ENCODE data around the gene TNRC6C.

DNA sequence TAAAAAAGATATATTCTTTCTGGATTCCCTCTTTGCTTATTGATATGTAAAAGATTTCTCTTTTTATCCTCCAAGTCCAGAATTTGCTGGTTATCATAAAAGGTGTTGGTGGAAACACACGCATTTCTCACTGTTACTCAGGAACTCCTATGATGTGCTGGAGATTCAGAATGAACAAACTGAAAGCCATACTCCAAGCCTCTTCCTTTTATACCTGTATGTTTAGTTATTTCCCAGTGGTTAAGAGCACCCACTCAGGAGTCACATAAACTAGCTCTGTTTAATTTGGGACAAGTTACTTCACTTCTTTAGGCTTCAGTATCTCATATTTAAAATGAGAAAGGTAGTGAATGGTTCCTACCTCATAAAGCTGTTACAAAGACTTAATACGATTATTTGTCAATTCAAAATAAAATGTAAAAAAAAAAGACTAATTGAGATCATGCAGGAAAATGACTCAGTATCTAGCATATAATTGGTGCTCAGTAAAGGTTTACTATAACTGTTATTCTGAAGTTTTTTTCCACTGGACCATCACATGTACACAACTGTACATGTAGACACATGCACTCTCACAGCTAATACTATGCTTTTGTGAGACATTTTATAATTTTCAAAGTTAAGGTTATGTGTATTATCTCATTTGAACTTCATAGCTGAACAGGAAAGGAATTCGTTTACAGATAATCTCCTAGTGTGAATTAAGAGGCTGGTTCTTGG lies 47.1 kb downstream of the TNRC6C start:
- TF ChIP-seq, protein P1, sequence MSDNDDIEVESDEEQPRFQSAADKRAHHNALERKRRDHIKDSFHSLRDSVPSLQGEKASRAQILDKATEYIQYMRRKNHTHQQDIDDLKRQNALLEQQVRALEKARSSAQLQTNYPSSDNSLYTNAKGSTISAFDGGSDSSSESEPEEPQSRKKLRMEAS (IDR thresholded peaks at IDR 0.05) = no peak
- TF ChIP-seq, protein P2, sequence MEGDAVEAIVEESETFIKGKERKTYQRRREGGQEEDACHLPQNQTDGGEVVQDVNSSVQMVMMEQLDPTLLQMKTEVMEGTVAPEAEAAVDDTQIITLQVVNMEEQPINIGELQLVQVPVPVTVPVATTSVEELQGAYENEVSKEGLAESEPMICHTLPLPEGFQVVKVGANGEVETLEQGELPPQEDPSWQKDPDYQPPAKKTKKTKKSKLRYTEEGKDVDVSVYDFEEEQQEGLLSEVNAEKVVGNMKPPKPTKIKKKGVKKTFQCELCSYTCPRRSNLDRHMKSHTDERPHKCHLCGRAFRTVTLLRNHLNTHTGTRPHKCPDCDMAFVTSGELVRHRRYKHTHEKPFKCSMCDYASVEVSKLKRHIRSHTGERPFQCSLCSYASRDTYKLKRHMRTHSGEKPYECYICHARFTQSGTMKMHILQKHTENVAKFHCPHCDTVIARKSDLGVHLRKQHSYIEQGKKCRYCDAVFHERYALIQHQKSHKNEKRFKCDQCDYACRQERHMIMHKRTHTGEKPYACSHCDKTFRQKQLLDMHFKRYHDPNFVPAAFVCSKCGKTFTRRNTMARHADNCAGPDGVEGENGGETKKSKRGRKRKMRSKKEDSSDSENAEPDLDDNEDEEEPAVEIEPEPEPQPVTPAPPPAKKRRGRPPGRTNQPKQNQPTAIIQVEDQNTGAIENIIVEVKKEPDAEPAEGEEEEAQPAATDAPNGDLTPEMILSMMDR (IDR thresholded peaks at IDR 0.05; ENCODE audit: low read depth, low read length, missing input control) = no peak
- TF ChIP-seq, protein P3, sequence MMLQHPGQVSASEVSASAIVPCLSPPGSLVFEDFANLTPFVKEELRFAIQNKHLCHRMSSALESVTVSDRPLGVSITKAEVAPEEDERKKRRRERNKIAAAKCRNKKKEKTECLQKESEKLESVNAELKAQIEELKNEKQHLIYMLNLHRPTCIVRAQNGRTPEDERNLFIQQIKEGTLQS (IDR thresholded peaks at IDR 0.05) = no peak
- TF ChIP-seq REST (IDR thresholded peaks at IDR 0.05) = no peak
- no peak for TF ChIP-seq NR2F2 (IDR thresholded peaks at IDR 0.05)
- TF ChIP-seq RAD21 (IDR thresholded peaks at IDR 0.05) = no peak
- TF ChIP-seq SP1 (IDR thresholded peaks at IDR 0.05) = no peak
- no peak for TF ChIP-seq RXRA (IDR thresholded peaks at IDR 0.05)
- TF ChIP-seq GABPA (IDR thresholded peaks at IDR 0.05 in 1 of 2, conservative IDR thresholded peaks at IDR 0.05 in 1 of 2) = no peak
- no peak for TF ChIP-seq YY1 (IDR thresholded peaks at IDR 0.05)
- no peak for TF ChIP-seq FOXA1 (IDR thresholded peaks at IDR 0.05)
- no peak for TF ChIP-seq TAF1 (conservative IDR thresholded peaks at IDR 0.05)
